Stimulated activated CD4-positive, alpha-beta T cell treated with anti-CD3 and anti-CD28 coated beads, Interleukin-4, amount 100 ng/mL, for 48 hours (primary cell): ENCODE results near the gene SLC2A8.

ENCODE experiments used
- DNase-seq, 2 donors: peaks; one replicate each; pipeline ENCODE4 v3.0.0-alpha.2; 2020; ENCODE audit warnings: low read depth in 2 of 2

The SLC2A8 gene

GRCh38 chr9:127457191-127457878 is 60.4 kb downstream of the SLC2A8 start:
- no peak for DNase-seq
